Vagina (tissue), 2 donors: ENCODE data around the gene NOS3. TPM values are rescaled to one million over a fixed set of nuclear protein-coding genes. Genes with fewer than 3 reads are reported as not detected.

Experiments
- DNase-seq, 2 donors: peaks; one replicate each; pipeline ENCODE4 v3.0.0-alpha.2; 2017; ENCODE audit errors: extremely low spot score in 2 of 2
- H3K27ac ChIP-seq: fragments of 200-600 bp; sonication (generic); one replicate; pipeline ENCODE4 v1.5.1; 2019
- H3K27me3 ChIP-seq: fragments of 200-600 bp; sonication (generic); one replicate; pipeline ENCODE4 v1.5.1; 2019
- H3K36me3 ChIP-seq, 2 donors: fragments of 200-600 bp; sonication (generic); one replicate each; pipeline ENCODE4 v1.5.1; 2017 to 2019
- H3K4me1 ChIP-seq: fragments of 200-600 bp; sonication (generic); one replicate; pipeline ENCODE4 v1.5.1; 2019
- H3K4me3 ChIP-seq, 2 donors: fragments of 200-600 bp; sonication (generic); 1 replicate in 1 of 2; 2 replicates in 1 of 2; pipeline ENCODE4 v1.5.1; 2016 to 2019
- H3K9me3 ChIP-seq: fragments of 200-600 bp; sonication (generic); one replicate; pipeline ENCODE4 v1.5.1; 2019
- POLR2A ChIP-seq, 2 donors: fragments of 450-650 bp; IDR thresholded peaks; one replicate each; pipeline ENCODE4 v1.6.1; 2017; ENCODE audit warnings: antibody characterized with exemption in 2 of 2, mild to moderate bottlenecking in 2 of 2, moderate library complexity in 2 of 2
- POLR2AphosphoS5 ChIP-seq, 2 donors: sonication (generic); formaldehyde crosslinking; IDR thresholded peaks; one replicate each; pipeline ENCODE4 v1.9.0; 2017; ENCODE audit warnings: antibody characterized with exemption in 2 of 2, mild to moderate bottlenecking in 2 of 2, low read depth in 1 of 2; ENCODE audit not compliant: insufficient read depth in 1 of 2
- intact Hi-C: fragments of 100-400 bp; cut with DNase I; formaldehyde crosslinking; loops from one replicate; pipeline ENCODE4 v1.15.1; 2023
- total RNA-seq: library from RNA; depleted of rRNA; stranded (reverse); fragments of >200 nt; gene quantifications from one replicate; pipeline ENCODE4 v1.2.3, GENCODE V29; 2016
- TF ChIP-seq, protein P1 (sequence below), 3 experiments: fragments of 450-650 bp in 2 of 3; fragments of 200-600 bp in 1 of 3; sonication (generic) in 1 of 3; IDR thresholded peaks; one replicate each; pipeline ENCODE4 v1.5.1; 2017 to 2019; ENCODE audit warnings: antibody characterized with exemption in 3 of 3, mild to moderate bottlenecking in 2 of 3, moderate library complexity in 2 of 3

The NOS3 gene
- total RNA-seq, 1 donor from 2014 or later = 22.8 TPM

GRCh38 chr7:151035026-151035717, 44.4 kb downstream of the NOS3 start:
- Histone ChIP-seq H3K36me3 (peaks cover 0 to 33% of the 10 kb centered on the region in 2 donors), H3K9me3 (no peaks in the 10 kb centered on the region), H3K4me1 (peaks cover 20% of the 10 kb centered on the region), H3K27ac (no peak overlapping the region), H3K27me3 (no peaks in the 10 kb centered on the region), H3K4me3 (no peak overlapping the region)
- DNase-seq = no peak
- intact Hi-C loops = no loop called here
- TF ChIP-seq, protein P1, sequence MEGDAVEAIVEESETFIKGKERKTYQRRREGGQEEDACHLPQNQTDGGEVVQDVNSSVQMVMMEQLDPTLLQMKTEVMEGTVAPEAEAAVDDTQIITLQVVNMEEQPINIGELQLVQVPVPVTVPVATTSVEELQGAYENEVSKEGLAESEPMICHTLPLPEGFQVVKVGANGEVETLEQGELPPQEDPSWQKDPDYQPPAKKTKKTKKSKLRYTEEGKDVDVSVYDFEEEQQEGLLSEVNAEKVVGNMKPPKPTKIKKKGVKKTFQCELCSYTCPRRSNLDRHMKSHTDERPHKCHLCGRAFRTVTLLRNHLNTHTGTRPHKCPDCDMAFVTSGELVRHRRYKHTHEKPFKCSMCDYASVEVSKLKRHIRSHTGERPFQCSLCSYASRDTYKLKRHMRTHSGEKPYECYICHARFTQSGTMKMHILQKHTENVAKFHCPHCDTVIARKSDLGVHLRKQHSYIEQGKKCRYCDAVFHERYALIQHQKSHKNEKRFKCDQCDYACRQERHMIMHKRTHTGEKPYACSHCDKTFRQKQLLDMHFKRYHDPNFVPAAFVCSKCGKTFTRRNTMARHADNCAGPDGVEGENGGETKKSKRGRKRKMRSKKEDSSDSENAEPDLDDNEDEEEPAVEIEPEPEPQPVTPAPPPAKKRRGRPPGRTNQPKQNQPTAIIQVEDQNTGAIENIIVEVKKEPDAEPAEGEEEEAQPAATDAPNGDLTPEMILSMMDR (IDR thresholded peaks at IDR 0.05) = no peak
- TF ChIP-seq POLR2AphosphoS5 (IDR thresholded peaks at IDR 0.05; ENCODE audit: insufficient read depth in 1 of 2, low read depth in 1 of 2) = no peak
- TF ChIP-seq POLR2A (IDR thresholded peaks at IDR 0.05) = no peak

GRCh38 chr7:151035902-151036301, 45.1 kb downstream of the NOS3 start:
- intact Hi-C loops = no loop called here

DNA sequence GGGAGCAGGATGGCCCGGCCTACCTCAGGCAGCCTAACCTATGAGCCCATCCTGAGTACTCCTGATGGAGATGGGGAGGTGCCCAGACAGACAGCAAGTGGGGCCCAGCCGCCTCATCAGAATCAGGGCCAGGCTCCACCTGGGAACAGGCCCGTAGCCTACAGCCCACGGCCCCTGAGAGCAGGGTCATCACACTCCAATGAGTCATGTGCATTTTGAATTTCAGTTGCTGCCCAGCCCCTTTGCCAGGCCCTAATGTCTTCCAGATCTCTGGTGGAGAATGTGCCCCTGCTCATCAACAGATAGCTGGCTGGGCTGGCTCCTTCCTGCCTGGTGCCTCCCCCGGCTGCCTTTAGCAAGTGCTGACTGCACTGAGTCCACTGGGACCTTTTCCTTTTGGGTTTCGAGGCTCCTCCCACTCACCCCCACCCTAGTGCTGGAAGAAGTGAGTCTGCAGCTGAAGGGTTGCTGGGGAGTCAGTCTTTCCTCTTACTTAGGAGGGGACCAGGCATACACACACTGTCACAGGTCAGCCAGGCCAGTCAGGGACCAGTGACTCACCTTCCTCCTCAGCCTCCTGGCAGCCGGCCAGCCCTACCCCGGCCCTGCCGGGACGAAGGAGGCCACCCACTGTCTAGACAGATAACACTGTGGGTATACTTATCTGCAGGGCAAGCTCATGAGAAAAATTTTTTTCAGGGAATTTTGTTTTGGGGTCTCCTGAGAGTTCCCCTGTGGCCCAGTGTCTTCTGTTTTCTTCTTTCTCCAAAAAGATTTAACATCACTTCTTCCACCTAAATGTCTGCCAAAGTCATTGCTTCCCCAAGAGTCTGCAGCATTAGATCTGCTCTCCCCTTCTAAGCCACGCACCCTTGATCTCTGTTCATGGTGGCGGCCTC, 48.4 kb downstream of the NOS3 start:
- H3K27ac ChIP-seq = peak overlapping the region; percentile 73
- no peaks in the 10 kb centered on the region for H3K9me3 ChIP-seq
- H3K4me3 ChIP-seq = no peak overlapping the region
- H3K36me3 ChIP-seq = peaks cover 0 to 31% of the 10 kb centered on the region in 2 donors
- TF ChIP-seq POLR2AphosphoS5 (IDR thresholded peaks at IDR 0.05; ENCODE audit: insufficient read depth in 1 of 2, low read depth in 1 of 2) (peak in 1 of 2 donors; percentile 81), POLR2A (IDR thresholded peaks at IDR 0.05) (no peak)
- TF ChIP-seq, protein P1 (IDR thresholded peaks at IDR 0.05) = no peak
- peaks cover 21% of the 10 kb centered on the region for H3K4me1 ChIP-seq
- no peaks in the 10 kb centered on the region for H3K27me3 ChIP-seq
- intact Hi-C loops = no loop called here
- DNase-seq = no peak

More at GRCh38 chr7:151035902-151036301, 45.1 kb downstream of the NOS3 start:
- H3K27ac ChIP-seq = no peak overlapping the region
- H3K9me3 ChIP-seq = no peaks in the 10 kb centered on the region
- peaks cover 21% of the 10 kb centered on the region for H3K4me1 ChIP-seq
- peaks cover 0 to 33% of the 10 kb centered on the region in 2 donors for H3K36me3 ChIP-seq
- TF ChIP-seq POLR2A (IDR thresholded peaks at IDR 0.05) = no peak
- TF ChIP-seq, protein P1 (IDR thresholded peaks at IDR 0.05) = no peak
- TF ChIP-seq POLR2AphosphoS5 (IDR thresholded peaks at IDR 0.05; ENCODE audit: insufficient read depth in 1 of 2, low read depth in 1 of 2) = no peak
- no peaks in the 10 kb centered on the region for H3K27me3 ChIP-seq
- no peak for DNase-seq
- H3K4me3 ChIP-seq = no peak overlapping the region

- peaks cover 21% of the 10 kb centered on the region for H3K4me1 ChIP-seq
- intact Hi-C loops = no loop called here
- DNase-seq = no peak
- TF ChIP-seq, protein P1 (IDR thresholded peaks at IDR 0.05) = no peak
- no peak for TF ChIP-seq POLR2A (IDR thresholded peaks at IDR 0.05)
- TF ChIP-seq POLR2AphosphoS5 (IDR thresholded peaks at IDR 0.05; ENCODE audit: insufficient read depth in 1 of 2, low read depth in 1 of 2) = no peak
- H3K36me3 ChIP-seq = peaks cover 0 to 23% of the 10 kb centered on the region in 2 donors
- no peak overlapping the region for H3K4me3 ChIP-seq
- peak overlapping the region; percentile 73 for H3K27ac ChIP-seq
- no peaks in the 10 kb centered on the region for H3K27me3 ChIP-seq
- H3K9me3 ChIP-seq = no peaks in the 10 kb centered on the region
These were observed 49.2 kb downstream of the NOS3 start for GRCh38 chr7:151039850-151040548.
